WTC11 (cell line): ENCODE results near the gene IL10. TPM values are rescaled to one million over a fixed set of nuclear protein-coding genes. Genes with fewer than 3 reads are reported as not detected.
"Not testable (repeated sequence)": the region's sequence is repeated elsewhere in the genome, so short reads cannot be mapped to it uniquely, and the experiment has no call there.

Experiments used
- ATAC-seq: fragments of 200-7000 bp; cut with Tn5 transposase; 2 replicates; pipeline ENCODE4 v1.10.0; 2021; ENCODE audit warnings: mild to moderate bottlenecking, moderate library complexity
- CTCF ChIA-PET: fragments of 300-600 bp; sonication (Branson Sonifier 250); formaldehyde crosslinking; loops from one replicate; lab custom pipeline; 2021; ENCODE audit warnings: antibody characterized with exemption; lab: Charles Lee
- POLR2A ChIA-PET: fragments of 350-600 bp; sonication (Branson Sonifier 250); formaldehyde crosslinking; loops from one replicate; lab custom pipeline; 2021; ENCODE audit warnings: antibody characterized with exemption; lab: Charles Lee
- DNase-seq: peaks from one replicate; pipeline ENCODE4 v3.0.0; 2021; ENCODE audit warnings: low spot score
- H3K27ac Mint-ChIP-seq: 2 replicates; pipeline ENCODE4 v1.8.0; 2021; ENCODE audit warnings: mixed read lengths
- H3K27me3 Mint-ChIP-seq: 2 replicates; pipeline ENCODE4 v1.8.0; 2021; ENCODE audit warnings: low read depth, mild to moderate bottlenecking, moderate library complexity, mixed read lengths
- H3K36me3 Mint-ChIP-seq: 2 replicates; pipeline ENCODE4 v1.8.0; 2021; ENCODE audit warnings: mixed read lengths
- H3K4me1 Mint-ChIP-seq: 2 replicates; pipeline ENCODE4 v1.8.0; 2022; ENCODE audit warnings: mixed read lengths
- H3K4me3 Mint-ChIP-seq: 2 replicates; pipeline ENCODE4 v1.8.0; 2021; ENCODE audit warnings: mild to moderate bottlenecking, moderate library complexity, mixed read lengths
- H3K9me3 Mint-ChIP-seq: 2 replicates; pipeline ENCODE4 v1.8.0; 2021; ENCODE audit warnings: mixed read lengths
- AR ChIP-seq: fragments of 250-450 bp; sonication (Bioruptor Pico); IDR thresholded peaks from 2 replicates; pipeline ENCODE4 v1.9.0; 2021; ENCODE audit warnings: mild to moderate bottlenecking
- ARID4B ChIP-seq: sonication (generic); formaldehyde crosslinking; IDR thresholded peaks from 2 replicates; pipeline ENCODE4 v1.8.0; 2023; ENCODE audit warnings: missing genetic modification reagents, mild to moderate bottlenecking, borderline replicate concordance
- ATF6 ChIP-seq: sonication (generic); formaldehyde crosslinking; IDR thresholded peaks from 2 replicates; pipeline ENCODE4 v1.8.1; 2023; ENCODE audit warnings: mild to moderate bottlenecking, missing genetic modification reagents
- CREB1 ChIP-seq: sonication (generic); formaldehyde crosslinking; IDR thresholded peaks from 2 replicates; pipeline ENCODE4 v1.8.0; 2023; ENCODE audit warnings: mild to moderate bottlenecking, missing genetic modification reagents
- FOXJ3 ChIP-seq: sonication (generic); formaldehyde crosslinking; IDR thresholded peaks from 2 replicates; pipeline ENCODE4 v1.9.0; 2021; ENCODE audit warnings: missing genetic modification reagents, mild to moderate bottlenecking, borderline replicate concordance
- FOXP1 ChIP-seq: sonication (generic); formaldehyde crosslinking; IDR thresholded peaks from 2 replicates; pipeline ENCODE4 v1.8.0; 2022; ENCODE audit warnings: missing genetic modification reagents, mild to moderate bottlenecking, moderate library complexity, borderline replicate concordance
- GABPB1 ChIP-seq: sonication (generic); formaldehyde crosslinking; IDR thresholded peaks from 2 replicates; pipeline ENCODE4 v1.8.1; 2023; ENCODE audit warnings: mild to moderate bottlenecking, missing genetic modification reagents
- GRHL2 ChIP-seq: fragments of 250-450 bp; sonication (Bioruptor Pico); IDR thresholded peaks from 2 replicates; pipeline ENCODE4 v1.8.0; 2022; ENCODE audit warnings: mild to moderate bottlenecking, moderate library complexity; ENCODE audit not compliant: insufficient replicate concordance, severe bottlenecking
- IRF1 ChIP-seq: sonication (generic); formaldehyde crosslinking; IDR thresholded peaks from 2 replicates; pipeline ENCODE4 v1.8.0; 2023; ENCODE audit warnings: missing genetic modification reagents
- JAZF1 ChIP-seq: fragments of 250-450 bp; sonication (Bioruptor Pico); IDR thresholded peaks from 2 replicates; pipeline ENCODE4 v1.9.0; 2021; ENCODE audit warnings: moderate library complexity, mild to moderate bottlenecking, inconsistent platforms
- KAT7 ChIP-seq: sonication (generic); formaldehyde crosslinking; IDR thresholded peaks from 2 replicates; pipeline ENCODE4 v1.8.1; 2023; ENCODE audit warnings: missing genetic modification reagents, mild to moderate bottlenecking, borderline replicate concordance
- MYBL2 ChIP-seq: sonication (generic); formaldehyde crosslinking; IDR thresholded peaks from 2 replicates; pipeline ENCODE4 v1.8.1; 2023; ENCODE audit warnings: mild to moderate bottlenecking, moderate library complexity, missing genetic modification reagents
- SMAD3 ChIP-seq: sonication (generic); formaldehyde crosslinking; IDR thresholded peaks from 2 replicates; pipeline ENCODE4 v1.8.0; 2022; ENCODE audit warnings: missing genetic modification reagents, mild to moderate bottlenecking, borderline replicate concordance
- TEAD1 ChIP-seq: sonication (generic); formaldehyde crosslinking; IDR thresholded peaks from 2 replicates; pipeline ENCODE4 v1.8.0; 2022; ENCODE audit warnings: mild to moderate bottlenecking, missing genetic modification reagents
- ZNF219 ChIP-seq: sonication (generic); formaldehyde crosslinking; IDR thresholded peaks from 2 replicates; pipeline ENCODE4 v1.8.0; 2023; ENCODE audit warnings: missing genetic modification reagents, mild to moderate bottlenecking, borderline replicate concordance
- total RNA-seq: library from RNA; stranded (reverse); gene quantifications from 3 replicates; pipeline ENCODE4 v1.2.3, GENCODE V29; 2021

The IL10 gene
- total RNA-seq, 1 experiment from 2014 or later: not detected

GRCh38 chr1:206782448-206782847 lies 10.2 kb upstream of the IL10 start (continued):
- TF ChIP-seq AR (CRISPR knock-in tag): no peak

- Mint-ChIP-seq H3K27me3 (no peaks in the 10 kb centered on the region), H3K9me3 (no peaks in the 10 kb centered on the region), H3K27ac (no peak overlapping the region), H3K36me3 (no peaks in the 10 kb centered on the region), H3K4me1 (peaks cover 4% of the 10 kb centered on the region; the same call in 1 of the 2 replicates), H3K4me3 (no peak overlapping the region)
- POLR2A ChIA-PET: no interaction called here
- CTCF ChIA-PET: no interaction called here
- no peak for TF ChIP-seq GABPB1
- no peak for TF ChIP-seq ARID4B
- no peak for TF ChIP-seq SMAD3 (CRISPR knock-in tag)
- no peak for TF ChIP-seq CREB1 (CRISPR knock-in tag)
- no peak for TF ChIP-seq FOXP1 (CRISPR knock-in tag)
- TF ChIP-seq FOXJ3: no peak
- no peak for TF ChIP-seq KAT7 (CRISPR knock-in tag)
- TF ChIP-seq JAZF1 (CRISPR knock-in tag): no peak
- no peak for TF ChIP-seq TEAD1 (CRISPR knock-in tag)
- TF ChIP-seq MYBL2 (CRISPR knock-in tag): no peak
- DNase-seq: no peak
- ATAC-seq: no peak
Measured at GRCh38 chr1:206779638-206780037, 7.3 kb upstream of the IL10 start.

- H3K36me3 Mint-ChIP-seq, DNase-seq, H3K4me3 Mint-ChIP-seq, H3K27ac Mint-ChIP-seq, POLR2A ChIA-PET, H3K9me3 Mint-ChIP-seq, H3K4me1 Mint-ChIP-seq, CTCF ChIA-PET, ATAC-seq, H3K27me3 Mint-ChIP-seq: not testable (repeated sequence)
Measured at GRCh38 chr1:206778911-206779310, 6.6 kb upstream of the IL10 start.

GRCh38 chr1:206778031-206778430 lies 5.7 kb upstream of the IL10 start:
- ChIA-PET POLR2A (no interaction called here), CTCF (interaction anchor here (1.1 kb wide), 1 partner anchor 43 kb away, joined by 3 read pairs; no protein-coding TSS in a partner anchor)
- TF ChIP-seq ZNF219 (CRISPR knock-in tag): no peak
- TF ChIP-seq ATF6: no peak
- no peak for TF ChIP-seq GRHL2 (CRISPR knock-in tag)
- no peak for TF ChIP-seq IRF1 (CRISPR knock-in tag)
- Mint-ChIP-seq H3K27me3 (no peaks in the 10 kb centered on the region; the same call in 1 of the 2 replicates), H3K36me3 (no peaks in the 10 kb centered on the region), H3K9me3 (no peaks in the 10 kb centered on the region), H3K27ac (no peak overlapping the region), H3K4me1 (peaks cover 4% of the 10 kb centered on the region; the same call in 1 of the 2 replicates), H3K4me3 (no peak overlapping the region)
- DNase-seq (no peak), ATAC-seq (no peak)
